OCI-LY3 (cell line): ENCODE data around the gene MAP6.

Experiments
- EZH2phosphoT487 ChIP-seq: fragments of 200-600 bp; shearing (Covaris generic); IDR thresholded peaks from 2 replicates; pipeline ENCODE4 v1.6.1; 2018; ENCODE audit warnings: antibody characterized with exemption, mixed run types, low read depth
- TF ChIP-seq, protein P1 (sequence below): fragments of 200-600, 300-600 bp; sonication (generic); IDR thresholded peaks from 2 replicates; pipeline ENCODE4 v1.5.1; 2014; ENCODE audit warnings: antibody characterized with exemption, low read length, low read depth

DNA sequence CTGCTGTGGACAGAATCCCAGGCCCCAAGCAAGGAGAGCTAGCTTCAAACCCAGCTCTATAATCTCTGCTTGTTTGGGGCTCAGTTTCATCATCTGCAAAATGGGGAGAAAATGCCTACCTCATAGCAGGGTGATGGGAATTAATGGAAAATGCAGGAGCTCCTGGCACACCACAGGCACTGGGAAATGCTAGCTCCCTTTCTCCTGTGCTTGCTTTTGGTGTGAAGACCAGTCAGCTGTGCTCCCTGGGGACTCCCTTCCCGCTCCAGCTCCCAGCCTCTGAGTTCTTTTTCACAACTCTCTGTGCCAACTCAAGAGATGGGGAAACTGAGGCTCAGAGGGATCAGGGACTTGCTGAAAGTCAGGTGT lies 115.0 kb downstream of the MAP6 start:
- TF ChIP-seq, protein P1, sequence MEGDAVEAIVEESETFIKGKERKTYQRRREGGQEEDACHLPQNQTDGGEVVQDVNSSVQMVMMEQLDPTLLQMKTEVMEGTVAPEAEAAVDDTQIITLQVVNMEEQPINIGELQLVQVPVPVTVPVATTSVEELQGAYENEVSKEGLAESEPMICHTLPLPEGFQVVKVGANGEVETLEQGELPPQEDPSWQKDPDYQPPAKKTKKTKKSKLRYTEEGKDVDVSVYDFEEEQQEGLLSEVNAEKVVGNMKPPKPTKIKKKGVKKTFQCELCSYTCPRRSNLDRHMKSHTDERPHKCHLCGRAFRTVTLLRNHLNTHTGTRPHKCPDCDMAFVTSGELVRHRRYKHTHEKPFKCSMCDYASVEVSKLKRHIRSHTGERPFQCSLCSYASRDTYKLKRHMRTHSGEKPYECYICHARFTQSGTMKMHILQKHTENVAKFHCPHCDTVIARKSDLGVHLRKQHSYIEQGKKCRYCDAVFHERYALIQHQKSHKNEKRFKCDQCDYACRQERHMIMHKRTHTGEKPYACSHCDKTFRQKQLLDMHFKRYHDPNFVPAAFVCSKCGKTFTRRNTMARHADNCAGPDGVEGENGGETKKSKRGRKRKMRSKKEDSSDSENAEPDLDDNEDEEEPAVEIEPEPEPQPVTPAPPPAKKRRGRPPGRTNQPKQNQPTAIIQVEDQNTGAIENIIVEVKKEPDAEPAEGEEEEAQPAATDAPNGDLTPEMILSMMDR: no peak
- no peak for TF ChIP-seq EZH2phosphoT487
